ENCODE results near the gene NBAS.

DNA sequence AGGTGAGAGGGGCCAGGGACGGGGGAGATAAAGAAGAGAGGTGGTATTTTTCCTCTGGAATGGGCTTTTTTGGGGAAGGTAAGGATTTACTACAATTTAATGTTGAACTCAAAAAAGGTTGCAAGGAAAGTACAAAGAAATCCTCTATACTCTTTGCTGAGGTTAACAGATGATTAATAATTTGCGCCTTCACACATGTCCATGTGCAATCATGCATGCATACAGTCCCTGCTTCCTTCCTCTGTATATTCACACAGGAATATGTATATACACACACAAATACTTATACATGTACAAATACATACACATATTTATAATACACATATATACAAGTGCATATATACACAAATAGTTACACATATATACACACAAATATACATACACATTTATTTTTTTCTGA lies 193.4 kb downstream of the NBAS start:
- TF ChIP-seq SMC3 (IDR thresholded peaks at IDR 0.05; ENCODE audit: low read depth, low read length) (no peak), ELK1 (IDR thresholded peaks at IDR 0.05; ENCODE audit: borderline replicate concordance, low read depth, low read length) (no peak), POLR2A (IDR thresholded peaks at IDR 0.05; ENCODE audit: low read depth, low read length) (no peak), CTCF (conservative IDR thresholded peaks at IDR 0.05; ENCODE audit: low read depth, low read length) (no peak), RAD21 (IDR thresholded peaks at IDR 0.05; ENCODE audit: low read length) (no peak), CHD1 (IDR thresholded peaks at IDR 0.05; ENCODE audit: low read depth, low read length) (no peak)

All from IMR-90 (cell line).